HCT116 (cell line): Measurements from ENCODE around the gene NDUFAF5.
A peak's percentile ranks its signal among the peaks of the same experiment; 100 is the strongest.

Experiments used
- CBX3 ChIP-seq: IDR thresholded peaks from 2 replicates; pipeline ENCODE4 v1.6.1; 2012; ENCODE audit warnings: low read depth
- EZH2phosphoT487 ChIP-seq: fragments of 200-600 bp; IDR thresholded peaks from 2 replicates; pipeline ENCODE4 v1.6.1; 2018; ENCODE audit warnings: antibody characterized with exemption, borderline replicate concordance
- POLR2A ChIP-seq: IDR thresholded peaks from 2 replicates; pipeline ENCODE4 v1.7.0; 2011; ENCODE audit warnings: borderline replicate concordance; ENCODE audit not compliant: insufficient read depth, insufficient read length; ENCODE audit errors: extremely low read depth
- POLR2AphosphoS5 ChIP-seq: IDR thresholded peaks from 2 replicates; pipeline ENCODE4 v1.6.1; 2011; ENCODE audit warnings: mild to moderate bottlenecking, low read depth, low read length, moderate library complexity
- TCF7L2 ChIP-seq: IDR thresholded peaks from 2 replicates; pipeline ENCODE4 v1.7.0; 2011; ENCODE audit warnings: borderline replicate concordance, inconsistent platforms; ENCODE audit not compliant: insufficient read depth, insufficient read length; ENCODE audit errors: extremely low read depth
- ZFX ChIP-seq: fragments of 450-650 bp; IDR thresholded peaks from 2 replicates; pipeline ENCODE4 v1.6.1; 2017
- TF ChIP-seq, protein P1 (sequence below), 3 experiments: fragments of 200-600 bp in 1 of 3; sonication (generic) in 1 of 3; IDR thresholded peaks in 2 of 3; conservative IDR thresholded peaks in 1 of 3; 2 replicates each; pipeline ENCODE4 v1.5.1; 2012 to 2017; ENCODE audit warnings: low read depth in 2 of 3, low read length in 2 of 3, antibody characterized with exemption in 1 of 3, borderline replicate concordance in 1 of 3, control low read depth in 1 of 3, mild to moderate bottlenecking in 1 of 3, mixed read lengths in 1 of 3, mixed run types in 1 of 3, moderate library complexity in 1 of 3; ENCODE audit not compliant: insufficient read depth in 1 of 3
- TF ChIP-seq, protein P2 (sequence below): IDR thresholded peaks from 2 replicates; pipeline ENCODE4 v1.6.1; 2012
- TF ChIP-seq, protein P3 (sequence below): IDR thresholded peaks from 2 replicates; pipeline ENCODE4 v1.6.1; 2012

DNA sequence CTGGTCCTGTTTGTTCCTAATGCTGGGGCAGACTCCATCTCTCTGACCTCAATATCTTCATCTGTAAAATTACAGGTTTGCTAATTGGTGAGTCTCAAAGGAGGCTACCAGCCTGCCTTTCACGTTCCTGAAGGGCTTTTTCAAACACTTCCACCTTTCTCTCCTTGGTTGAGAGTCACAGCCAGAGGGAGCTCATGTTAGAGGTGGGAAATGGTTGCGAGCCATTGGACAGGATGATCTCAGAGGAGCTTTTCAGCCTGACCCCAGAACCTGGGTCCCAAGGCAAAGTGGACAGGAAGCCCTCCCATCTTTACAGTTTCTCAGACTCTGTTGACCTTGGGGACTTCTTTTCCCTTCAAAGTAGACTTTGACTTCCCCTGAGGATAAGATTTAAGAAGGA is 37.6 kb downstream of the NDUFAF5 start:
- TF ChIP-seq, protein P1, sequence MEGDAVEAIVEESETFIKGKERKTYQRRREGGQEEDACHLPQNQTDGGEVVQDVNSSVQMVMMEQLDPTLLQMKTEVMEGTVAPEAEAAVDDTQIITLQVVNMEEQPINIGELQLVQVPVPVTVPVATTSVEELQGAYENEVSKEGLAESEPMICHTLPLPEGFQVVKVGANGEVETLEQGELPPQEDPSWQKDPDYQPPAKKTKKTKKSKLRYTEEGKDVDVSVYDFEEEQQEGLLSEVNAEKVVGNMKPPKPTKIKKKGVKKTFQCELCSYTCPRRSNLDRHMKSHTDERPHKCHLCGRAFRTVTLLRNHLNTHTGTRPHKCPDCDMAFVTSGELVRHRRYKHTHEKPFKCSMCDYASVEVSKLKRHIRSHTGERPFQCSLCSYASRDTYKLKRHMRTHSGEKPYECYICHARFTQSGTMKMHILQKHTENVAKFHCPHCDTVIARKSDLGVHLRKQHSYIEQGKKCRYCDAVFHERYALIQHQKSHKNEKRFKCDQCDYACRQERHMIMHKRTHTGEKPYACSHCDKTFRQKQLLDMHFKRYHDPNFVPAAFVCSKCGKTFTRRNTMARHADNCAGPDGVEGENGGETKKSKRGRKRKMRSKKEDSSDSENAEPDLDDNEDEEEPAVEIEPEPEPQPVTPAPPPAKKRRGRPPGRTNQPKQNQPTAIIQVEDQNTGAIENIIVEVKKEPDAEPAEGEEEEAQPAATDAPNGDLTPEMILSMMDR (IDR thresholded peaks at IDR 0.05 in 2 of 3, conservative IDR thresholded peaks at IDR 0.05 in 1 of 3; ENCODE audit: borderline replicate concordance in 1 of 3, insufficient read depth in 1 of 3, low read depth in 2 of 3, low read length in 2 of 3) = 0 out of 6 replicates have a peak, but pooled peaks of 1 of the 3 experiments have one; percentile 3
- TF ChIP-seq CBX3 (no peak), POLR2A (no peak), ZFX (no peak), TCF7L2 (no peak), POLR2AphosphoS5 (no peak), EZH2phosphoT487 (no peak)
- TF ChIP-seq, protein P2, sequence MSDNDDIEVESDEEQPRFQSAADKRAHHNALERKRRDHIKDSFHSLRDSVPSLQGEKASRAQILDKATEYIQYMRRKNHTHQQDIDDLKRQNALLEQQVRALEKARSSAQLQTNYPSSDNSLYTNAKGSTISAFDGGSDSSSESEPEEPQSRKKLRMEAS = no peak
- TF ChIP-seq, protein P3, sequence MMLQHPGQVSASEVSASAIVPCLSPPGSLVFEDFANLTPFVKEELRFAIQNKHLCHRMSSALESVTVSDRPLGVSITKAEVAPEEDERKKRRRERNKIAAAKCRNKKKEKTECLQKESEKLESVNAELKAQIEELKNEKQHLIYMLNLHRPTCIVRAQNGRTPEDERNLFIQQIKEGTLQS = no peak
